ENCODE results near the gene UTP15.

The UTP15 gene, protein sequence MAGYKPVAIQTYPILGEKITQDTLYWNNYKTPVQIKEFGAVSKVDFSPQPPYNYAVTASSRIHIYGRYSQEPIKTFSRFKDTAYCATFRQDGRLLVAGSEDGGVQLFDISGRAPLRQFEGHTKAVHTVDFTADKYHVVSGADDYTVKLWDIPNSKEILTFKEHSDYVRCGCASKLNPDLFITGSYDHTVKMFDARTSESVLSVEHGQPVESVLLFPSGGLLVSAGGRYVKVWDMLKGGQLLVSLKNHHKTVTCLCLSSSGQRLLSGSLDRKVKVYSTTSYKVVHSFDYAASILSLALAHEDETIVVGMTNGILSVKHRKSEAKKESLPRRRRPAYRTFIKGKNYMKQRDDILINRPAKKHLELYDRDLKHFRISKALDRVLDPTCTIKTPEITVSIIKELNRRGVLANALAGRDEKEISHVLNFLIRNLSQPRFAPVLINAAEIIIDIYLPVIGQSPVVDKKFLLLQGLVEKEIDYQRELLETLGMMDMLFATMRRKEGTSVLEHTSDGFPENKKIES

DNA sequence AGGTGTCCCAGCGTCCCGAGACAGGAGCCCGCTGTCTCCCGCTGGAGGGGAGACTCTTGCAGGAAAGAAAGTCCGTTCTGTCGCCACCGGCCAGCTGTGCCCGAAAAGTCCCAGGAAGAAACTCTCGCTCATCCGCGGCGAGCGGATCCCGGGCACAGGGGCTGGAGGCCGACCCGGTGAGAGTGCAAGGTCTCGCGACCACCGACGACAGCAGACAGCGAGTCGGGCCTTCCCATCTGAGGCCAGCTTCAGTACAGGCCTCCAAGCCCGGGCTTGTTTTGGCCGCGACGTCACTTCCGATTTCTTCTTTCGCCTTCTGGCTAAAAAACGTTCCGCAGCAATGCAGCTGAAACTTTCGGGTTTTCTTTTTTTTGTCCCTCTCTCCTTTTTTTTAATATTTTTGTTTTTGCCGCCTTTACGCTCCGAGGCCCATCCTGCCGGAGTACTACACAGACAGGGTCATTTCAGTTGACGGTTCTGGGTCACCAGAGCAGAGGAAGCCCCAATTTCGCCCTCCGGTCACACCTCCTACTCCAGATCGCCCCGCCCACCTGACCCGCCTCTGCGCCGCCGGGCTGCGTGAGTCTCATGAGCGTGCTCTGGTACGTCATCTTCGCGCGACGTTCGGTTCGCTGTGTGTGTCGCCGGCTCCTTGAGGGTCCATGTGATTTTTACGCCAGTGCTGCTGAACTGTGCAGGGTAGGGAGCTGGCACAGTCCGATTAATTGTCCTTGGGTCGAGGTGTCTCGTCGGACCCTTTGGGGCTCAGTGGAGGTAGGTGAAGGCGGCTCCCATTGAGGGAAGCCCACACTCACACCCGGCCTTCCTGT is at the start of gene UTP15, which contains the start of gene ANKRA2:
Gene UTP15, plus strand, starts transcription at position 605 of the 830 bp plus-strand sequence. CDS start 1,602 bp downstream, outside the sequence.
Gene ANKRA2, minus strand, starts transcription at position 501 of the 830 bp plus-strand sequence. CDS start 2,758 bp downstream, outside the sequence.
- peak; percentile 99 for DNase-seq

DNA sequence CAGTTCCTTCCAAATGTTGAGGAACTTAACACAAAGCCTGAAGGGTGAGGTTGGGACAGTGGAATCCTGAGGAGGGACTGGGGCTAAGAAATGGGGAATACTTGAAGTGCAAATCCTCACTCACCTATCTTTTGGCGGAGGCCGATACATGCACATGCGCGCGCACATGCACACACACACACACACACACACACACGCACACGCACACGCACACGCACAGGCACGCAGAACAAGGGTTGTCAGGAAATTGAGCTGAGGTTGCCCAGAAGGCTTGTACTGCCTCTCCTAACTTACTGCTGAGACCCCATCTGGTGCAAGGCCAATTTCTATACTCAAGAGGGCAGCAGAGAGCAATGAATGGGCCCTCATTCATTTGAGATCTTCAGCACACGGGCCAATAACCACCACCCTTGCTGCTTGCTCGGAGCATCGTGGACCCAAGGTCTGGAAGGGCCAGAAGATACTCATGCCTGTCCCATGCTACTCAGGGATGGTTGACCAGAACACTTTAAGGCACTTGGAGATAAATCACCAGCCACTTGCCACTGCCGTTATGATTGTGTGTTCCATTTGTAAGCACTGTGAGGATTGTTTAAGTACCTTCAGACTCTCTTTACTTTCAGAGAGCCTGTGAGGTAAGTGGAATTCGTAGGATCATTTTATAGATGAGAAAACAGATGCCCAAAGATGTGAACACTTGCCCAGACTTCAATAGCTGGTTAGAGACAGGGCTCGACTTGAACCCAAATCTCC is 45.8 kb upstream of the UTP15 start:
- peak; percentile 92 for DNase-seq

DNA sequence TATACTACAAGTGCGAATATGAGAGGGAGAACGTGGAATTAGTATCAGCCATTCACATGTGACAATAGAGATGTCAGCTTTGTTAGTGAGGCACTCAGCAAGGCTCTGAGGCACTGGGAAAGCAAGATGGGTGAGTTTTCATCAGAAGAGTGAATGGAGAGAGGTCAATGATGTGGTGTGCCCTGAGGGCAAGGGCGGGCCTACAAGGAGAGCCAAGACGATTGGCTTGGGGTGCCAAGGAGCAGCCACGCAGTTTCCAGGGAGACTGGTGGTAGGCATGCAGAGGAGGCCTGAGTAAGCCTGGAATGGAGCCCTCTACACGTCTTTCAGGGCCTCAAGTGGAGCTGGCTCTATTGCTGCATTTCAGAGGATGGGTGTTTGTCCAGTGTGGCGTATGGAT is 42.6 kb upstream of the UTP15 start:
- DNase-seq, result no peak

DNA sequence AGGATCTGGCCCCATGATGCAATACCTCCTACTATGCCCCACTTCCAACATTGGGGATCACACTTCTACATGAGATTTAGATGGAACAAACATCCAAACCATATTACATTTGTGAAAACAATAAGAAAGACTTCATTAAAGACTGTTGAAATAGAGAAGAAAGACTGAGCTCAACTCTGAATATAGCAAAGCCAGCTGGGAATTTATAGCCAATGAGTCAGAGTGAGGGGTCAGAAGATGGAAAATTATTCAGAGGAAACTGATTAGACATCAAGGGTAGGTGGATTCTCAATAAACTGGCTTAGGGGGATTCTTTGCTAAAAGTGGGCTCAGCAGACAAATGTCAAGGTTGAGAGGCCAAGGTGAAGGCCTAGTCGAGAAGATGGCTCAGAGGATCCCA is 41.7 kb upstream of the UTP15 start:
- no peak for DNase-seq

DNA sequence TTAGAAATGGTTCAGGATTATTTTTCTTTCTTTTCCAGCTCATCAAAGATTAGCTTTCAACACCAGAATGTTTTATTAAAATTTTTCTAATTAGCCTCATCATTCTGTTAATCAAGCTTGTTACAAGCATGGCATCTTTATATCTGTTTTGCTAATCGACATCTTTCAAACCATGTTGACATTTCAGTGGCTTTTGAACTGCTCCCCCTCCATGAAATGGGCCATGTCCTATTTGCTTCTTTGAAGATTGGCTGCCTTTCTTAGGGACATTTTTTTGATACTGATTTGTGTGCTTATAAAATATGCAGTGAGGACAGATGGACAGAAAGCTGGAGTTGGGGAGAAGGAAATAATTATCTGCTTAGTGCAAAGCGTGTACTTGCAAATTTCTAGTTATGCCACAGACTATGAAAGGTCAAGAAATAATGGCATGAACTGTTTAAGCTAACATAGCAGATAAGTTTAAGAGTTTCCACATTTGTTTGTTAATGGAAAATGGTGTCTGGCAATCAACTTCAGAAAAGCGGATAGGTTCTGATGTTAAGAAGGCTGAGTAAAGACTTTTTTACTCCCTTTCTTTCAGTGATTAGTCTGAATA is 39.8 kb upstream of the UTP15 start:
- DNase-seq, result no peak

DNA sequence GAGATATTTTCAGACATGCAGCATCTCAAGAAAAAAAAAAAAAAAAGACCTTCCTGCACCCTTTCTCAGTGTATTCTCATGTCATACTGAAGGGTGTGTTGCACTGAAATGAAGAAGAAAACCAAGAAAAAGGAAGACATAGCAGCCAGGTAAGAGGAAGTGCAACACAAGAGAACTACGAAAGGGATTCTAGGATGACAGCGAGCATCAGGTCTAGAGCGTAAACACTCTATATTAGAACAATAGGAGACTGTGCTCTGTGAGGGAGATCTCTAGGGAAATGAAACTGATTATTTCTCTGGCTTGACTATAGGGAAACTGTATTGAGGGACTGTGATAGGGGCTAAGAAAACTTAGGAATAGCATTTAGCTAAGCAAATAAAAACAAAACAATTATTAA is 37.3 kb upstream of the UTP15 start:
- DNase-seq, result no peak

DNA sequence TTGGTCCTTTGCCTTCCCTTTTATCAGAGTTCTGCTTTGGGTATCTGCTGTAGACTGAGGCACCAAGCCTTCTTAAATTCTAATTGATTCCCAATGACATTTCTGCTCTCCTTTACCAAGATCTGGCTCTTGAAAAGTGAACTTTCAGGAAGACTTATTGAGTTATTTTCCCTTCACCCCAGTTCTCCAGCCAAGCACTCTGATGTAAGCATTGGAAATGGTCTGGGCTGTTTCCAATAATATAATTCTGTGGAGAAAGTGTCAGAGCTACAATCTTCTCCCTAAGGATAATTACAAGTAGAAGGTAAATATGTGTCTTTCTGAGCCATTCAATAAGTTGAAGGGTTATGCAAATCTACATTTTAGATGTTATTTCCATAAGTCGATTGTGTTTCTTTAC is 36.5 kb upstream of the UTP15 start:
- DNase-seq, result no peak

DNA sequence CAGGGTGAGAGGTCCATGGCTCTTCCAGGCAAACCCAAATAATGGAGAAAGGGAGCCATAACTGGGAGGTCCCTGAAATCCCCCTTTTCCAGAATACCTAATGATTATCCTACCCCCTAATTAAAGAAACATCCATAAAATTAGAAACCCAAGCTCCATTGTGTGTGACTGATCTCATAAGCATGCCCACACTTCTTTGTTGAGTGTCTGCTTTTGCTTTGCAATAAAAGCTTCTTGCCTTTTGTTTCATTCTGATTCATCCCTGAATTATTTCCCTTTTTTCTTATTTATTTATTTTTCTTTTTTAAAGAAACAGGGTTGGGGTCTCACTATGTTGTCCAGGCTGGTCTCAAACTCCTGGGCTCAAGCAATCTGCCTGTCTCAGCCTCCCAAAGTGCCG is 34.2 kb upstream of the UTP15 start:
- DNase-seq, result no peak

DNA sequence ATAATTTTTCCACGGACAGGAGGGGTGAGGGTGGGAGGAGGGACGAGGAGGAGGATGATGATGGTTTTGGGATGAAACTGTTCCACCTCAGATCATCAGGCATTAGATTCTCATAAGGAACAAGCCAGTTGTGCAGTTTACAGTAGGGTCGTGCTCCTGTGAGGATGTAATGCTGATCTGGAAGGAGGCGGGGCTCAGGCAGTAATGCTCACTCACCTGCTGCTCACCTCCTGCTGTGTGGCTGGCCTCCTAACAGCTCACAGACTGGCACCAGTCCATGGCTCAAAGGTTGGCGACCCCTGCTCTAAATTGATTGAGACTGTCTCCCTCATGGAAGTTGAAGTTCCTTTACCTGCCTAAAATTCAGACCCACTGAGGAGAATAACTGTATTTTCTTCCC is 33.3 kb upstream of the UTP15 start:
- no peak for DNase-seq

DNA sequence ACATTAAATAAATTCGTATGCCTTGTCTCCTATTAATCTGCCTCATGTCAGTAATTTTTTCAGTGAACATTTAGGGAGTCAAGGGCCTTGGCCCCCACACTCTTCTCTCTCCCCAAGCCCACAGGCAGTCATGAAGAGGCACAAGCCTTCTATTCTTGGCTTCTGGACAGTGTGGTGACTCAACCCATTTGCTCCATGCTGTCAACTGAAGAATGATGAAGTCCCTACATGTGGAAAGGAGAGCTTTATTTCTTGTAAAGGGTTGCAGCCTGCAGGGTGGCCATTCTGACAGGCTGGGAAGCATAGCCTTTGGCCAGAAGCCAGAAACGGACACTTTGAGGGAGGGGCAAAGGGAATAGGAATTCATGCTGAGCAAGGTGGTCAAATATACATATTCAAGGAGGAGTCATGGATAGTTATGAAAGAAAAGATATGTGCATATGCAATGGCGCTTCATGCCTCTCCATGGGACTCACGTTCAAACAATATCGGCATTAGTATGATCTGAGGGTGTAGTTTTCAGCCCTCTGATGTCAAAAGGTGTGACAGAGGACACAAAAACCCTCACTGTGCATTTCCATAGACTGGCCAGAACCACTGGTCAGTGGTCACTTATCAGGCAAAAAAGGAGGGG is 31.4 kb upstream of the UTP15 start:
- DNase-seq, result no peak

DNA sequence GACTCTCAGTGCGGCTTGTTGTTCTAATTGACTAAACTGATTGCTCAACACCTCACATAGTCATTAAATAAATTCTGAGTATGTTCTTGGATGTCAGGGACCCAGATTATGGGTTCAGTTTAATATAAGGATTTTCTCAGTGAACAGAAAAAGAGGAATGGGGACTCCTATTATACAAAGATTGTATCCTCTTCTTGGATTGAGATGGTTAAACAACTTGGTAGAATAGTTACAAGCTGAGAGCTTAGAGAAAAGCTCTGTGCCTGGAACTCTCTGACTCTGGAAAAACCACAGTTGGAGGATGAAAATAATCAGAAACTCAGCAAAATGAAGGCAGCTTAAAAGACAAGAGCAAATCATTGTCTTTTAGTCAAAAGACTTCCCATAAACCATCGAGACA is 30.6 kb upstream of the UTP15 start:
- DNase-seq, result no peak

DNA sequence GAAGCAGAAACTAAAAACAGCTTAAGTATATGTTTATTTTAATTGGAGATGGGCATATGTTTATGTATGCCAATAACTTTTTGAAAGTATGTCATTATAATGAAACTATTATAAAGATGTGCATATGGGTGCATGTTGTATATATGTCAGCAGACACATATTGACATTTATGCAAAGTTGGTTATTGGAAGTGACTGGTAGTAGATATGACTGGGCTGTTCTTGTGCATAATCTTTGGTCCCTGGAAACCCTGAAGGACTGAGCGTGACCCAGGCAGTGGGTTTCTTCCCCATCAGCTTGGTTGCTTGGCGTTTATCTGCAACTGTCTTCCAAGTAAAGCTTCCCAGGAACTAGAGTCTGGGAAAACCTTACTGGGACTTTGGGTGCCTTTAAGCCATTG is 25.8 kb upstream of the UTP15 start:
- DNase-seq, result no peak

DNA sequence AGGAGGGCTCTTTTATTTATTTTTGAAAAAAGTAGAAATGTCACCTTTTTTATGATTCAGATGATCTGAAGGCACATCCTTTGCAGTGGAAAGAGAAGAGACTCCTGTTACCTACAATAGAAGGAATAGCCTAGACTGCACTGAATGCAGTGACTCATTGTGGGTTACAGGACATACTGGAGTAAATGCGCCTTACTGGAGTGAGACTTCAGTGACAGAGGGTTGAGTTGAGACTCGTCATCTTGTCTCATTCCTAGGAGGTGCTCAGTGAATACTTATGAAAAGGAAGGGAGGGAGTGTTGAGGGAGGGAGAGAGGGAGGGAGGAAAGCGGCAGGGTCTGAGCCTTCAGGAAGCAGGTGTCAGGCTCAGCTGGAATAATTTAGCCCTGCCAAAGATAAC is 25.4 kb upstream of the UTP15 start:
- no peak for DNase-seq

DNA sequence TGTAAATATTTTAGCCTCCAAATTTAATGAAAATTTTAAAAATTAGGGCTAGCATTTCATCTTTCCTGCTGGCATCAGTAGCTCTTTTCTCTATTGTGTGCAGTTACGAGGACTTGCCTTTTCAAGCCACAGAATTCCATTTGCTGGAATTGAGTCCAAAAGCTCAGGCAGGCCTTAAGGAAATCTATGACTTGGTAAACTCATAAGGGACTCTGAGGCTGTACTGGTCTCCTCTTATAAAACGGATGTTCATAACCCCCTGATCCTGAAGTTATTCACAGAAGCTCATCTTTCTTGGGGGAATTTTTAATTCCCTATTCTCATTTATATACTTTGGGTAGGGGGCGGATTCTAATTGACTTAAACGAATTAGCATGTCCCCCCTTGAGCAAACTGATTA is 23.5 kb upstream of the UTP15 start:
- DNase-seq, result no peak

DNA sequence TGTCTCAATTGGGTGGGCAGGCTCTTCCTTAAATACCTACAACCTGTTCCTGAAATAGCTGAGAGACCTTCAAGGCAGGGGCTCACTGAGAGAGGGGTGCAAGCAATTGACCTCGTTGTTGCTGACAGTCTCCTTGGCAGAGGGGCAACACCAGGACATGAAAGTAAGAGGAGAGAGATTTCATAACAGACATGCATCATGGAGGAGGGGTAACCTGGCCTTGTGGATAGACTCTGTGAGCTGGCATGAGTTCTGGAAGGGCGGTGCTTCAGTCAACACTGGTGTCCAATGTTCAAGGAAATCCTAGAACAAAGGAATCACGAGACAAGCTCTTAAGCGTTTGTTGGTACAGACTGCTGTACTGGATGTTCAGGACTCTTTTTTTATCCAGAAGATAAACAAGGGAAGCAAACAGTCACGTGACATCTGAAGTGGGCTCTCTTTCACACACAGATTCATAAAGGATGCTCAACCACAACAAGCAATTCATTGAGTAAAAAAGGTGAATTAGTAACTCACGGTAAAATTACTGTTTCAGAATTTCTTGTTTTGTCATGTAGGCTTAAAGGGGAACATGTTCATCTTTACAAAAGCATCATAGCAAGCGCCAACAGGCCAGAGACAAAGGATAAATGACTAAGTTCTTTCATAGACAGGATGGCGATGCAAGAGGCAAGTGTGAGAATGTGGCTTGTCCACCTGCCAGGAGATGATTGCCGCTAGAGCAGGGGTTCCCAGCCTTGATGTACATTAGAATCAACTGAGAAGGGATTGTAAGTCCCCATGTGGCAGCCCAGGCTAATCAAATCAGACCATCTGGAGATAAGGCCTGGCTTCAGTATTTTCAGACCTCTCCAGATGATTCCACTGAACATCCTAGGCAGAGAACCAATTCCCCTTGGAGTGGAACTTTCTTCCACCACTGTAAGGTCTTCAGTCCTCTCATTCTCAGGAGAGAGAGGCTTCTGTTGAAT is 20.8 kb upstream of the UTP15 start:
- DNase-seq, result no peak

DNA sequence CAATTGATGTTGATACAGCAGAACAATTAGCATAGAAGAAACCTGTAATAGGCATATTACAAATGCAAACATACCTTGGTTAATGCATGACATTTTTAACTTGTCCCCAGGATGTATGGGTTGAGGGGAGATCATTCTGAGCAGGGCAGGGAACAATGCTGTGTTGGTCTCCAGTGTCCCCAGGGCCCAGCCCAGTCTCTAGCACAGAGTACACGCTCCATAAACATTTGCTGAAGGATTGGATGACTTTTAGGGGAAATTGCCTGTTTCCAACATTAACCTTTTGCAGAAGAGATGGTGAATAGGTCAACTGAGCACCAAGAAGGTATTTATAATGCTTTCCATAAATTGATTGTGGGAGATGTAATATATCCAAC is 20.2 kb upstream of the UTP15 start:
- no peak for DNase-seq

DNA sequence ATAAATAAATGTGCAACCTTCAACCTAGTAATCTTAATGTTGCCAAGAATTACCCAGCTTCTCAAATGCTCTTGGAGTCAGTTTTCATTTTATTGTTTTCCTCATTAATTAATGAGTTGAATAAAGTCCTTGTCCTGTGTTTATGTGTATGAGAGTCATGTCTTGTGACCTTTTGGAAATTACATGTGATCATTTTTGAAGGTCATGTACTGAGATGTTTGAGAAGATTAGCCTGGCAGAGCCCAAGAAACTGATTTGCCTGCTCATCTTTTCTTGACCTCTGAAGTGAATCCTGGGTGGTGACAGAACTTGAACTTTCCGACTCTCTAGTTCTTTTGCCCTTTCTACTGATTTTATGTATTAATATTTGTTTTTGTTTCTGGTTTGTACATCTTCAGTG is 15.5 kb upstream of the UTP15 start:
- DNase-seq, result no peak

DNA sequence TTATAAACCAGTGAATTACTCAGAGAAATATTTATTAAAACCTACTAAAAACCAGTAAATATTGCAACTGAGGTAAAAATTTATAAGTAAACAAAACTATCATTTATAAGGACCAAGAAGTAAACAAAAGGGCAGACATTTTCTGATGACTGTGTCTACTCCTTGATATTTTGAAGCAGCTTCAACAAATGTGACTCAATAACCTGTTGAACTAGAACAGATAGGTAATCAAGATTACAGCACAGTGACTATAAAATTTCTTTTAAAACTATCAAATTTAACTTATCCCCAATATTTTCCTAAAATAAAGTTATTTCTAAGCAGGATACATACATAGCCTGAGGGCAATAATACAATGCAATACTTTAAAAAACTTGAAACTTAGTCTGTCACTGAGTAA is 12.9 kb upstream of the UTP15 start:
- DNase-seq, result no peak

DNA sequence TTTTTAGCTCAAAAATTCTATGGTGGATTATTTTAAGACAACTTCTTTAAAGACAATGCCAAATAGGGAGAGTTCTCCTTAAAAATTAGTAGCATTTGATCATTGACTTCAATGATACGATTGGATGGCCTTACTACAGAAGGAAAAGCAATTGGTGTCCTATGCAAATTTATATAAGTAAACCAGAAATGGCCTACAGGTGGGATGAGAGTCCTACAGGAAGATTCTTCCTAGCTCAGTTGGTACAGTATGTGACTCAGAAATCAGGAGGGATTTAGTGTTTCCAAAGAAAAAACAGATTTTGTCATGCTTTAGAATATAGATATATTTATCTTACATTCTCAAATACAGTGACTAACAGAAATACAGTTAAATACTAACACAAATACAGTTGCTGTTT is 6.6 kb upstream of the UTP15 start:
- DNase-seq, result no peak

DNA sequence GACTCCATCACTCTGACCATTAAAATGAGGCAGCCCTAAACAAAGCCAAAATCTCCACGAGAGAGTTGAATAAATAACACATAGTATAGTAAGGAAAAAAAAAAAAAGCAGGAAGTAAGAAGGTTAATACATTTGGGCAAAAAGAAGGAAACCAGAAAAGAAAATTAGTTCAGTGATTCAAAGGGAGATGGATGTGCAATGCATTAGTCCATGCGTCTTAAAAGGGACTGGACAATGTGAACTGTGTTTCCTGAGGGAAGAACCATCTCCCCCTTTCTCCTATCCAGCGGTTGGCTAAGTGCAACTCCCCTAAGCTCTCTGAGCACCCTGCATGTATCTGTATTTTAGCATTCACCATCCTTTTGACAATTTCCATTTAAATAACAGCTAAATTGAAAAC is 1.5 kb upstream of the UTP15 start:
- no peak for DNase-seq

DNA sequence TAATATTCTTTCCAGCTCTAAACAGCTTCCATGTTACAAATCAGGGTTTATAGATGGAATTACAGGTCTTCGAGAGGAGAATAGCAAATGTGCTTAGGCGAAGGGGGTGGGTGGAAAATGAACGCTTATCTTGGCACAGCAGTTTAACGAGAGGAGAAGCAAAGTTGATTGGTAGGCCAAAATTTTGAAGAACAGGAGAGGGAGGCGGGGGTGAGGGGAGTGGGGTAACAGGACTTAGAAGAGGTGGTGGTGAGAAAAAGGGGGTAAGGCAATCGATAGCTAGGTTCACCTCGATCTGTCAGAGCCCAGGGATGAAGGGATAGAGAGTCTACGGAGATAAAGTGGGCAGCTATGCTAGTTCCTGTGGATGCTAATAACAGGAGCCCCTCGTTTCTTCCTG is 868 bp upstream of the UTP15 start:
- DNase-seq, result peak; percentile 80
